IMR-90 (cell line): ENCODE measurements around the gene MAGI2. TPM values are rescaled to one million over a fixed set of nuclear protein-coding genes. Genes with fewer than 3 reads are reported as not detected.

Experiments used
- ATAC-seq: fragments of 200-7000 bp; cut with Tn5 transposase; 2 replicates; pipeline ENCODE4 v1.9.1; 2020; ENCODE audit warnings: low read depth, mild to moderate bottlenecking, moderate library complexity
- BruUV-seq: library from RNA; stranded (reverse); fragments of 400-500 nt; replicated peaks from 2 replicates; lab custom pipeline; 2021; lab: Mats Ljungman, UMichigan
- CTCF ChIA-PET: fragments of 300-600 bp; formaldehyde crosslinking; extraction: SDS; loops from one replicate; lab custom pipeline; 2021; ENCODE audit warnings: antibody characterized with exemption; lab: Yijun Ruan, JAX
- POLR2A ChIA-PET: fragments of 300-600 bp; sonication (Branson Sonifier 250); formaldehyde crosslinking; loops from one replicate; lab custom pipeline; 2022; ENCODE audit warnings: antibody characterized with exemption; ENCODE audit not compliant: unreplicated experiment; lab: Charles Lee
- DNase-seq: peaks from one replicate; pipeline ENCODE4 v3.0.0; 2013
- H2AFZ ChIP-seq: replicated peaks from 2 replicates; pipeline ENCODE3; 2013; ENCODE audit warnings: low read length, mild to moderate bottlenecking; ENCODE audit not compliant: poor library complexity
- H2AK5ac ChIP-seq: 2 replicates; pipeline ENCODE4 v1.6.1; 2013; ENCODE audit warnings: low read depth, low read length, inconsistent platforms
- H2AK9ac ChIP-seq: replicated peaks from 2 replicates; pipeline ENCODE3; 2013; ENCODE audit warnings: mild to moderate bottlenecking, low read depth, low read length, moderate library complexity; ENCODE audit not compliant: poor library complexity
- H2BK120ac ChIP-seq: 2 replicates; pipeline ENCODE4 v1.6.1; 2013; ENCODE audit warnings: low read depth, low read length, inconsistent platforms
- H2BK15ac ChIP-seq: 3 replicates; pipeline ENCODE4 v1.6.1; 2013; ENCODE audit warnings: low read depth, low read length, inconsistent platforms
- H2BK20ac ChIP-seq: 2 replicates; pipeline ENCODE4 v1.6.1; 2013; ENCODE audit warnings: low read depth, mild to moderate bottlenecking, inconsistent platforms, low read length, moderate library complexity
- H2BK5ac ChIP-seq: 2 replicates; pipeline ENCODE4 v1.6.1; 2013; ENCODE audit warnings: mild to moderate bottlenecking, low read depth, low read length, inconsistent platforms; ENCODE audit not compliant: poor library complexity, severe bottlenecking
- H3K14ac ChIP-seq: replicated peaks from 2 replicates; pipeline ENCODE4 v1.6.1; 2013; ENCODE audit warnings: low read depth, low read length, inconsistent platforms
- H3K18ac ChIP-seq: 2 replicates; pipeline ENCODE4 v1.6.1; 2013; ENCODE audit warnings: low read depth, low read length, control low read depth
- H3K23ac ChIP-seq: 2 replicates; pipeline ENCODE4 v1.6.1; 2013; ENCODE audit warnings: low read depth, low read length, inconsistent platforms
- H3K27ac ChIP-seq: 2 replicates; pipeline ENCODE4 v1.5.1; 2013; ENCODE audit warnings: mild to moderate bottlenecking, control low read depth, low read length; ENCODE audit not compliant: insufficient read depth
- H3K27me3 ChIP-seq: 2 replicates; pipeline ENCODE4 v1.6.1; 2013; ENCODE audit warnings: low read length; ENCODE audit not compliant: control insufficient read depth, insufficient read depth
- H3K36me3 ChIP-seq: 2 replicates; pipeline ENCODE4 v1.6.1; 2013; ENCODE audit warnings: low read length, mixed read lengths; ENCODE audit not compliant: control insufficient read depth, insufficient read depth
- H3K4ac ChIP-seq: 2 replicates; pipeline ENCODE4 v1.6.1; 2013; ENCODE audit warnings: low read depth, low read length, inconsistent platforms
- H3K4me1 ChIP-seq: 2 replicates; pipeline ENCODE4 v1.6.1; 2013; ENCODE audit warnings: low read length, mixed read lengths; ENCODE audit not compliant: control insufficient read depth, insufficient read depth
- H3K4me2 ChIP-seq: 2 replicates; pipeline ENCODE4 v1.6.1; 2013; ENCODE audit warnings: low read depth, mild to moderate bottlenecking, control low read depth, low read length, moderate library complexity
- H3K4me3 ChIP-seq: 2 replicates; pipeline ENCODE4 v1.5.1; 2013; ENCODE audit warnings: low read depth, mild to moderate bottlenecking, control low read depth, low read length, moderate library complexity; ENCODE audit not compliant: insufficient read depth
- H3K56ac ChIP-seq: 2 replicates; pipeline ENCODE4 v1.6.1; 2013; ENCODE audit warnings: low read length, inconsistent platforms; ENCODE audit not compliant: insufficient read depth; ENCODE audit errors: extremely low read depth
- H3K79me1 ChIP-seq, 2 experiments: 2 replicates each; pipeline ENCODE4 v1.6.1; 2013; ENCODE audit warnings: low read length in 2 of 2, inconsistent platforms in 1 of 2, low read depth in 1 of 2
- H3K9ac ChIP-seq: 2 replicates; pipeline ENCODE4 v1.6.1; 2013; ENCODE audit warnings: low read depth, low read length, control low read depth
- H3K9me1 ChIP-seq: 2 replicates; pipeline ENCODE4 v1.6.1; 2013; ENCODE audit warnings: low read length, inconsistent platforms; ENCODE audit not compliant: insufficient read depth
- H3K9me3 ChIP-seq: 2 replicates; pipeline ENCODE4 v1.6.1; 2013; ENCODE audit warnings: low read length; ENCODE audit not compliant: control insufficient read depth, insufficient read depth
- H4K20me1 ChIP-seq: 2 replicates; pipeline ENCODE4 v1.6.1; 2013; ENCODE audit warnings: low read length, inconsistent platforms; ENCODE audit not compliant: insufficient read depth
- H4K5ac ChIP-seq: 2 replicates; pipeline ENCODE4 v1.6.1; 2013; ENCODE audit warnings: mild to moderate bottlenecking, low read depth, low read length, control low read depth
- H4K8ac ChIP-seq, 2 experiments: 2 replicates each; pipeline ENCODE4 v1.6.1; 2013; ENCODE audit warnings: low read depth in 2 of 2, low read length in 2 of 2, control low read depth in 1 of 2, inconsistent platforms in 1 of 2
- H4K91ac ChIP-seq: 2 replicates; pipeline ENCODE4 v1.6.1; 2013; ENCODE audit warnings: low read depth, low read length, inconsistent platforms; ENCODE audit not compliant: insufficient read depth
- BHLHE40 ChIP-seq: fragments of 150-350 bp; IDR thresholded peaks from 2 replicates; pipeline ENCODE4 v1.6.1; 2016; ENCODE audit warnings: mild to moderate bottlenecking, low read depth, low read length
- FOS ChIP-seq: fragments of 150-350 bp; IDR thresholded peaks from 2 replicates; pipeline ENCODE4 v1.6.1; 2016; ENCODE audit warnings: low read depth, low read length
- MXI1 ChIP-seq: IDR thresholded peaks from 2 replicates; pipeline ENCODE4 v1.6.1; 2012; ENCODE audit warnings: low read depth, mild to moderate bottlenecking, low read length, moderate library complexity, borderline replicate concordance
- NFE2L2 ChIP-seq: fragments of 150-350 bp; IDR thresholded peaks from 2 replicates; pipeline ENCODE4 v1.6.1; 2016; ENCODE audit warnings: low read depth, mild to moderate bottlenecking, low read length
- POLR2A ChIP-seq: IDR thresholded peaks from 2 replicates; pipeline ENCODE4 v1.6.1; 2012; ENCODE audit warnings: mild to moderate bottlenecking, low read depth, low read length
- RCOR1 ChIP-seq: IDR thresholded peaks from 2 replicates; pipeline ENCODE4 v1.6.1; 2012; ENCODE audit warnings: mild to moderate bottlenecking, low read length, improper control_type of control experiment; ENCODE audit not compliant: insufficient replicate concordance
- RFX5 ChIP-seq: IDR thresholded peaks from 2 replicates; pipeline ENCODE4 v1.8.0; 2012; ENCODE audit warnings: low read depth, mild to moderate bottlenecking, low read length, moderate library complexity
- WGBS, 2 experiments: methylation state at CpG; one replicate each; pipeline versions ENCODE4 v1.1.5 to v1.1.7; 2013; ENCODE audit warnings: missing lambda C conversion rate in 2 of 2; ENCODE audit not compliant: insufficient read length in 1 of 2; ENCODE audit errors: extremely low coverage in 2 of 2; 5-methylcytosine and 5-hydroxymethylcytosine counted together
- dilution Hi-C: fragments of 300-500 bp; cut with HindIII; formaldehyde crosslinking; loops from one replicate; pipeline ENCODE4 v1.14.3; 2018; ENCODE audit warnings: low sequenced_read_pairs; ENCODE audit not compliant: unreplicated experiment
- in situ Hi-C: fragments of 300-500 bp; cut with MboI; formaldehyde crosslinking; loops from 3 replicates; pipeline ENCODE4 v1.14.3; 2019; ENCODE audit warnings: low sequenced_read_pairs, inconsistent platforms, mixed read lengths
- intact Hi-C: fragments of 100-400 bp; cut with micrococcal nuclease; formaldehyde crosslinking; loops from 2 replicates; pipeline ENCODE4 v1.10.0; 2022
- polyA plus RNA-seq, 3 experiments: library from polyadenylated mRNA; depleted of rRNA; stranded (reverse); fragments of >200 nt; gene quantifications; 2 replicates each; pipeline ENCODE4 v1.2.3, GENCODE V29; 2012; ENCODE audit warnings: low replicate concordance in 1 of 3
- total RNA-seq: library from RNA; depleted of rRNA; stranded (reverse); fragments of >200 nt; gene quantifications from 2 replicates; pipeline ENCODE4 v1.2.3, GENCODE V29; 2012

The MAGI2 gene
- total and polyA plus RNA-seq, 2 of the 4 experiments (the other 2 are of a cell fraction) = 2.5 to 17.9 TPM

DNA sequence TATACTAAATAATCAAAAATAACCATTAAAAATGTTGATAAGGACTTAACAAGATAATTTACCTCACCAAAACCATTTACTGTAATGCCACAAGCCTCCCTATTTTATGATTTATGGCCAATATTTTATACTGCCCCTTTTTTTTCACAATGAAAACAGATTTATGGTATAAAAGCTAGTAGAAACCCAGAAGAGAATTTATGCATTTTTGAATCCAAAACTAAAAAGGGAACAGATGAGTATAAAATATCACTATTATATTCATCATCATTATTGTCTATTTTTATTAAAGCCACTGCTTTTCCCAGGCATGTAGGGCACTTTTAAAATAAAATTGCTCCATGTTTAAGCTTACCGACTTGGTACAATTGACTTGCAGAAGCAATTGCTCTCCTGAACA is 1229.9 kb downstream of the MAGI2 start:
- H3K4me2 ChIP-seq = no peak overlapping the region
- H2BK20ac ChIP-seq = no peak overlapping the region
- no peak for DNase-seq
- no peak overlapping the region for H2BK15ac ChIP-seq
- WGBS, 2 experiments = no CpG with 5 or more reads among the region's 1 CpG
- H3K9ac ChIP-seq = no peak overlapping the region
- no peak overlapping the region for H4K91ac ChIP-seq
- no peaks in the 10 kb centered on the region for H4K20me1 ChIP-seq
- peaks cover 6% of the 10 kb centered on the region for H3K9me1 ChIP-seq
- H3K4me3 ChIP-seq = no peak overlapping the region
- H3K4ac ChIP-seq = no peak overlapping the region
- H3K4me1 ChIP-seq = peaks cover 16% of the 10 kb centered on the region
- H3K36me3 ChIP-seq = no peaks in the 10 kb centered on the region
- no peak overlapping the region for H3K14ac ChIP-seq
- ATAC-seq = no peak
- BruUV-seq = no TSS peak
- H2AFZ ChIP-seq = no peak overlapping the region
- H2AK5ac ChIP-seq = no peak overlapping the region
- no peak overlapping the region for H4K5ac ChIP-seq
- ChIA-PET POLR2A (no interaction called here), CTCF (interaction anchor here (0.6 kb wide), 2 partner anchors 166 to 988 kb away, joined by 3 read pairs; no protein-coding TSS in a partner anchor)
- intact Hi-C loops = loop anchor here (2.0 to 10.0 kb wide), 2 partner anchors 89 to 279 kb away; no protein-coding TSS in a partner anchor
- no peak overlapping the region for H2BK5ac ChIP-seq
- no peak overlapping the region for H3K18ac ChIP-seq
- H3K27ac ChIP-seq = no peak overlapping the region
- dilution Hi-C loops = no loop called here
- no peaks in the 10 kb centered on the region for H3K27me3 ChIP-seq
- no peak overlapping the region for H4K8ac ChIP-seq
- H2AK9ac ChIP-seq = no peak overlapping the region
- no peak overlapping the region for H3K56ac ChIP-seq
- no peak for TF ChIP-seq RFX5
- no peak for TF ChIP-seq NFE2L2
- no peak for TF ChIP-seq BHLHE40
- no peak for TF ChIP-seq RCOR1
- TF ChIP-seq POLR2A = no peak
- TF ChIP-seq FOS = no peak
- TF ChIP-seq MXI1 = no peak
- no peak overlapping the region; the same call in 1 of the 2 replicates for H2BK120ac ChIP-seq
- H3K9me3 ChIP-seq = no peaks in the 10 kb centered on the region
- H3K79me1 ChIP-seq = no peaks in the 10 kb centered on the region
- in situ Hi-C loops = no loop called here
- no peak overlapping the region for H3K23ac ChIP-seq
